ENCODE measurements around the gene HLA-E.
A peak's percentile ranks its signal among the peaks of the same experiment; 100 is the strongest.
"Not testable (repeated sequence)": the region's sequence is repeated elsewhere in the genome, so short reads cannot be mapped to it uniquely, and the experiment has no call there.

HLA-E gene

DNA sequence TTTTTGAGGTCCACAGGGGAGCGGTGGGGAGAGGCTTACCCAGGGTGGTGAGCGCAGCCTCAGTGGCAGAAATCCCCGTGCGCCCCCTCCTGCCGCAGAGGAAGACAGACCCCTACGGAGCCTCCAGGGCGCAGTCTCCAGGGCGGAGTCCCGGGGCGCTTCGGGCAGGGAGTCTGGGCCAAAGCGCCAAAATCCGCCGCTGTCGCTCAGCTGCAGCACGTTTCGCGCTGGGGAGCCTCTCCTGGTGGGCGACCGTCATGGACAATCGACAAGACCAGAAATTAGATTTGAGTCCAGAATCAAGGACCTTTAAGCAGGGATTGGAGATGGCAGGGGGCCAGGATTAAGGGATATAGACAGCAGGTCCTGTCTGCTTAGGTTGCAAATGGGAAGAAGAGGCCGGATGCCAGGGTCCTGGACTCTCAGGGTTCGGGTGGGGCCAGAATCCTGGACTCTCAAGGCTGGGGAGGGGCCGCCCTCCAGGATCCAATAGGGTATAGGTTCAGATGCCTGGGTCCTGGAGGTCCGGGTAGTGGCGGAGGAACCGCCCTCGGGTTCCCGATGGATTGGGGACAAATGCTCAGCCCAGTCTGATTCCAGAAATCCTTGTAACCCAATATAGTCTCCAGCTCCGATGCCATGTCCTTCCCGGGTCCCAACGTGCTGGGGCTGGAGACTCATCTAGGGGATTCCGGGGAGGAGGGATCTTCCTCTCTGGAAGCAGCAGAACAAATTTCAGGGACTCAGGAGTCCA lies 7.9 kb upstream of the HLA-E start:
- no peak for DNase-seq

DNA sequence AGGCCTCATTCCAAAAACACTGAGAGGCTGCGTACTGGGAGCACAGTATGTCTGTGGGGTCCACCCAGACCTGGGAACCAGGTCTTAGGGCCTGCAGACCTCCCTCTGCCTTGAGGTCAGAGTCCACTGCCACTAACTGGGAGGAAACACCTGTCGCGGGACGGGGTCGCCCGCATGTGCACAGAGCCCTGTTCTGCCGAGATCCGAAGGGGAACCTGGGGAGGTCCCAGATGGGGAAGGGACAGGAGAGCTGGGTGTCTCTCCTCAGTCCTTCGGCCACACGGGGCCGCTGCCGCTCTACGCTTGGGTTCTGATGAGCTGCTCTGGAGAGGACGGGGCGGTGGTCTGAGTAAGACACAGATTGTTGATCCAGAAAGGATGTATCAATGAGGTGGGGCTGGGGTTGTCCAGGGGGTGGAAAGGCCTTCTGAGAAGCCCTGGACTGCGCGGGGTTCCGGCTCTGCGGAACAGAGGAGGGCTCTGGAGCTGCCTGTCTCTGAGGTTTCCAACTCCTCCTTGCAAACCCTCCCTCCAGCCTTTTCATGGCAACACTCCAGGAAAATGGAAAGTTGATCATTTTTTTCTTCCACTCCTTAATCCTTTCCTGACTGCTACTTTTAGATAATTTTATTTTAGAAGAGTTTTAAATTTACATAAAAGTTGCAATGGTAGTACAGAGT lies 7.2 kb upstream of the HLA-E start:
- peak; percentile 82 for DNase-seq

DNA sequence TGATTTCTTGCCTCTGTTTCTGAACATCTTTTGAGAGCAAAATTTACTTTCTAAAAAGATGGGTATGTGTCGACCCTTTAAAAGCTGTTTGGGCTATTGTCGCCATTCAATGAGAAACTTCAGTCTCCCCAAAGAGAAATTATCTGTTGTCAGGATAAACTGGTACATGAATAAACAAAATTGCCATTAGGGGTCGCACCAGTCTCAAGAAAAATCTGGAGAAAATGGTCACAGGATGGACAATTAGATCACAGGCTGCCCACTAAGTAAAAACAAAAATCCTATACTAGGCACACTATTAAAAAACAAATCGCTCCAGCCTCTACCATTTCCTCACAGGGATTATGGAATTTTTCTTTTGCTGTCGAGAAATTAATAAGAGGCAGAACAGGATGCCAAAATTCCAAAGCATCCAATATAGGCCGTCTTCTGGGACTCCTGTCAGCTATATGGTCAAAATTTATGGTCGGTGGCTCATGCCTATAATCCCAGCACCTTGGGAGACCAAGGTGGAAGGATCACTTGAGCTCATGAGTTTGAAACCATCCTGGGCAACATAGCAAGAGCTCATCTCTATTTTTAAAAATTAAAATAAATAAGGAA lies 5.5 kb upstream of the HLA-E start:
- no peak for DNase-seq

DNA sequence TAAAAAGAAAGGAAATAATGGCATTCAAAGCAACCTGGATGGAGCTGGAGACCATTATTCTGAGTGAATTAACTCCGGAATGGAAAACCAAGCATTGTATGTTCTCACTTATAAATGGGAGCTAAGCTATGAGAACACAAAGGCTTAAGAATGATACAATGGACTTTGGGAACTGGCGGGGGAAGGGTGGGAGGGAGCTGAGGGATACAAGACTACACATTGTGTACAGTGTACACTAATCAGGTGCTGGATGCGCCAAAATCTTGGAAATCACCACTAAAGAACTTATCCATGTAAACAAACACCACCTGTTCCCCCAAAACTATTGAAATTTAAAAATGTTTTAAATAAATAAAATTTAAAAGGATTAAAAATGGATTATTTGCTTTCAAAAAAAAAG lies 4.1 kb upstream of the HLA-E start:
- no peak for DNase-seq

DNA sequence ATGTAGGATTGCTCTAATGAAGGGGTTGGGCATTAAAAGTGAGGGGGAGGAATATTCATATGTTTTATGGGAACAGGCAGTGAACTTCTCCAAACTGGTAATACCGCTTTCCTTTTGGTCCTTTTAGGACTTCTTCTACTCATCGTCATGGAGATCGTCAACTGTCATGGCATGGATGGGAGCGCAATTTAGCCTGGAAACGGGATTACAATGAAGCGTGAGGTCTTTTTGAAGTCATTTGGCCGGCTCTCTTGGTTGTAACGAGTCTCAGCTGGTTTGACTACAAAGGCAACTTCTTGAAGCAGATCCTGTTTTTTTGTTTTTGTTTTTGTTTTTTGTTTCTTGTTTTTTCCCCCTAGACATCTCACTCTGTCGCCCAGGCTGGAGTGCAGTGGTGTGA lies 1.4 kb upstream of the HLA-E start:
- no peak for DNase-seq

DNA sequence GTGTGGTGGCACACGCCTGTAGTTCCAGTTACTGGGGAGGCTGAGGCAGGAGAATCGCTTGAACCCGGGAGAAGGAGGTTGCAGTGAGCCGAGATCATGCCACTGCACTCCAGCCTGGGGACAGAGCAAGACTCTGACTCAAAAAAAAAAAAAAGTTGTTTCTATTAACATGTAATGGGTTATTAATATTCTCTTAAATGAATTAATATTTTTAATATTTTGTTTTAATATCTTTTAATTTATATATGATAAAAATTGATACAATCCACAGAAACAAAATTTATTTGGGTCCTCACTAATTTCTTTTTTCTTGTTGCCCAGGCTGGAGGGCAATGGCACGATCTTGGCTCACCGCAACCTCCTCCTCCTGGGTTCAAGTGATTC lies 620 bp upstream of the HLA-E start:
- DNase-seq = not testable (repeated sequence)

DNA sequence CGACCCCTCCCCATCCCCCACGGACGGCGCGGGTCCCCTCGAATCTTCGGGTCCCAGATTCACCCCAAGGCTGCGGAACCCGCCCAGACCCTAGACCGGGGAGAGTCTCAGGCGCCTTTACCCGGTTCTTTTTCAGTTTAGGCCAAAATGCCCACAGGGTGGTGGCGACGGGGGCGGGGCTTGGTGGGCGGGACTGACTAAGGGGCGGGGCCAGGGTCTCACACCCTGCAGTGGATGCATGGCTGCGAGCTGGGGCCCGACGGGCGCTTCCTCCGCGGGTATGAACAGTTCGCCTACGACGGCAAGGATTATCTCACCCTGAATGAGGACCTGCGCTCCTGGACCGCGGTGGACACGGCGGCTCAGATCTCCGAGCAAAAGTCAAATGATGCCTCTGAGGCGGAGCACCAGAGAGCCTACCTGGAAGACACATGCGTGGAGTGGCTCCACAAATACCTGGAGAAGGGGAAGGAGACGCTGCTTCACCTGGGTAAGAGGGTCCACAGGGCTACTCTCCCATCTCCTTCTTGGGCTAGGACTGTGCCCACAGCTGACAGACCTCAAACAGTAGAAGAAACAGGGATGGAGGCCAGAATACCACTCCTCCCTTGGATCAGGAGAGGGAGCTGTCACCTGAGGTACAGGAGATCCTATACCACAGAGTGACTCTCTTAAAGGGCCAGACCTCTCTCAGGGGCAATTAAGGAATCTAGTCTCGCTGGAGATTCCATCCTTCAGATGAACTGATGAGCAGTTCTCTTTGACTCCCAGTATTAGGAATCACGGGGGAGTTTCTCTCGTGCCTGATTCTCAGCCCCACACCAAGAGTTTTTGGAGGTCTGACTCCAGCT lies 942 bp downstream of the HLA-E start:
- DNase-seq = peak; percentile 75

DNA sequence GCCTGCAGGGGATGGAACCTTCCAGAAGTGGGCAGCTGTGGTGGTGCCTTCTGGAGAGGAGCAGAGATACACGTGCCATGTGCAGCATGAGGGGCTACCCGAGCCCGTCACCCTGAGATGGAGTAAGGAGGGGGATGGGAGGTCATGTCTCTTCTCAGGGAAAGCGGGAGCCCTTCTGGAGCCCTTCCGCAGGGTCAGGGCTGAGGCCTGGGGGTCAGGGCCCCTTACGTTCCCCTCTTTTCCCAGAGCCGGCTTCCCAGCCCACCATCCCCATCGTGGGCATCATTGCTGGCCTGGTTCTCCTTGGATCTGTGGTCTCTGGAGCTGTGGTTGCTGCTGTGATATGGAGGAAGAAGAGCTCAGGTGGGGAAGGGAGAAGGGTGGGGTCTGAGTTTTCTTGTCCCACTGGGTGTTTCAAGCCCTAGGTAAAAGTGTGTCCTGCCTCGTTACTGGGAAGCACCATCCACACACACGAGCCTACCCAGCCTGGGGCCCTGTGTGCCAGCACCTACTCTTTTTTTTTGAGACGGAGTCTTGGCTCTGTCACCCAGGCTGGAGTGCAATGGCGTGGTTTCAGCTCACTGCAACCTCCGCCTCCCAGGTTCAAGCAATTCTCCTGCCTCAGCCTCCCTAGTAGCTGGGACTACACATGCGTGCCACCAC lies 2.1 kb downstream of the HLA-E start:
- DNase-seq = not testable (repeated sequence)

DNA sequence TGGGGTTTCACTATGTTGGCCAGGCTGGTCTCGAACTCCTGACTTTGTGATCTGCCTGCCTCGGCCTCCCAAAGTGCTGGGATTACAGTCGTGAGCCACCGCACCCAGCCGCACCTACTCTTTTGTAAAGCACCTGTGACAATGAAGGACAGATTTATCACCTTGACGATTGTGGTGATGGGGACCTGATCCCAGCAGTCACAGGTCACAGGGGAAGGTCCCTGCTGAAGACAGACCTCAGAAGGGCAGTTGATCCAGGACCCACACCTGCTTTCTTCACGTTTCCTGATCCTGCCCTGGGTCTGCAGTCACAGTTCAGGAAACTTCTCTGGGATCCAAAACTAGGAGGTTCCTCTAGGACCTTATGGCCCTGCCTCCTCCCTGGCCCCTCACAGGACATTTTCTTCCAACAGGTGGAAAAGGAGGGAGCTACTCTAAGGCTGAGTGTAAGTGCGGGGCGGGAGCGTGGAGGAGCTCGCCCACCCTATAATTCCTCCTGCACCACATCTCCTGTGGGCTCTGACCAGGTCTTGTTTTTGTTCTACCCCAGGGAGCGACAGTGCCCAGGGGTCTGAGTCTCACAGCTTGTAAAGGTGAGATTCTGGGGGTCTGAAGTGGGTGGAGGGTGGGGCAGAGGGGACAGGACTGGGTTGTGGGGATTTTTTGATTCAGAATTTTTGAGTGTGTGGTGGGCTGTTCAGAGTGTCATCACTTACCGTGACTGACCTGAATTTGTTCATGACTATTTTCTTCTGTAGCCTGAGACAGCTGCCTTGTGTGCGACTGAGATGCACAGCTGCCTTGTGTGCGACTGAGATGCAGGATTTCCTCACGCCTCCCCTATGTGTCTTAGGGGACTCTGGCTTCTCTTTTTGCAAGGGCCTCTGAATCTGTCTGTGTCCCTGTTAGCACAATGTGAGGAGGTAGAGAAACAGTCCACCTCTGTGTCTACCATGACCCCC lies 3.0 kb downstream of the HLA-E start:
- no peak for DNase-seq

DNA sequence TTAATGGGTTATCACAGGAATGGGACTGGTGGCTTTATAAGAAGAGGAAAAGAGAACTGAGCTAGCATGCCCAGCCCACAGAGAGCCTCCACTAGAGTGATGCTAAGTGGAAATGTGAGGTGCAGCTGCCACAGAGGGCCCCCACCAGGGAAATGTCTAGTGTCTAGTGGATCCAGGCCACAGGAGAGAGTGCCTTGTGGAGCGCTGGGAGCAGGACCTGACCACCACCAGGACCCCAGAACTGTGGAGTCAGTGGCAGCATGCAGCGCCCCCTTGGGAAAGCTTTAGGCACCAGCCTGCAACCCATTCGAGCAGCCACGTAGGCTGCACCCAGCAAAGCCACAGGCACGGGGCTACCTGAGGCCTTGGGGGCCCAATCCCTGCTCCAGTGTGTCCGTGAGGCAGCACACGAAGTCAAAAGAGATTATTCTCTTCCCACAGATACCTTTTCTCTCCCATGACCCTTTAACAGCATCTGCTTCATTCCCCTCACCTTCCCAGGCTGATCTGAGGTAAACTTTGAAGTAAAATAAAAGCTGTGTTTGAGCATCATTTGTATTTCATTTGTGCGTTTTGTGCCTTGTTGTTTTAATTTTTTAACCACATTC lies 4.4 kb downstream of the HLA-E start:
- peak; percentile 24 for DNase-seq

DNA sequence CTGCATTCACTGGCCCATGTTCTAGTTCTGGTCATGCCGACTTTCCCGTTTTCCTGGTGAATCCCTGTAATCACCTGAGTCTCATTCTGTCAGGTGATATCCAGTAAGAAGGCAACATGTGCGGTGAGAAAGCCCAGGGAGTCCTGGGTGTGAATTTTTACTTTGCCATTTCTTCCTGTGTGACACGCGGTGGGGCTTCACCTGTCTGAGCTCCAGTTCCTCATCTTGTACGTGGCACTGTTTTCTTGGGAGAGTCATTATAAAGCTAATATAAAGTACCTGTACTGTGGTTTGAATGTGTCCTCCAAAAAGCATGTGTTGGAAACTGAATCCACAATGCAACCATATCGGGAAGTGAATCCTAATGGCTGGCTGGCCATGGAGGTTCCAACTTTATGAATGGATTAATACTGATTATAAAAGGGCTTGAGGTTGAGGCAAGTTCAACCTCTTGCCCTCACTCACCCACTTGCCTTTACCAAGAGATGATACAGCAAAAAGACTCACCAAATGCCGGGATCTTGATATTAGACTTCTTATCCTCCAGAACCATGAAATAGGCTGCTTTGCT lies 5.1 kb downstream of the HLA-E start:
- DNase-seq = no peak

DNA sequence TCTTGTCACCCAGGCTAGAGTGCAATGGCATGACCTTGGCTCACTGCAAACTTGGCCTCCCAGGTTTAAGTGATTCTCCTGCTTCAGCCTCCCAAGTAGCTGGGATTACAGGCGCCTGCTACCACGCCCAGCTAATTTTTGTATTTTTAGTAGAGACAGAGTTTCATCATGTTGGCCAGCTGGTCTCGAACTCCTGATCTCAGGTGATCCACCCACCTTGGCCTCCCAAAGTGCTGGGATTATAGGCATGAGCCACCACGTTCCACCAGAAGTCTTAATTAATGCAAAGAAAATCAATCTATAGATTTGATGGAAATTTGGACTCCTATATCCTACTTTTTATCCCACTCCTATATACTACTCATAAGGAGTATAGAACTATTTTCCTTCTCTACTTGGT lies 5.8 kb downstream of the HLA-E start:
- not testable (repeated sequence) for DNase-seq

DNA sequence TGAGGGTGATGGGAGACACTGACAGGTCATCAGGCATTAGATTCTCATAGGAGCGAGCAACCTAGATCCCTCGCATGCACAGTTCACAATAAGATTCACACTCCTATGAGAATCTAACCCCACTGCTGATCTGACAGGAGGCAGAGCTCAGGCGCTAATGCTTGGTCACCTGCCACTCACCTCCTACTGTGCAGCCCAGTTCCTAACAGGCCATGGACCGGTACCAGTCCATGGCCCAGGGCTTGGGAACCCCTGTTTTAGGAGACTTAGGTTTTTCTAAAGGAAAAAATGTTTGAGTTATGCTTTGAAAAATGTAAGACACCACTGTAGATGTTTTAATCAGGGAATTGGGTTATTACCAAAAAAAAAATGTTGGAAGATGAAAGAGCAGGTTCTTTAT lies 6.7 kb downstream of the HLA-E start:
- DNase-seq = no peak

DNA sequence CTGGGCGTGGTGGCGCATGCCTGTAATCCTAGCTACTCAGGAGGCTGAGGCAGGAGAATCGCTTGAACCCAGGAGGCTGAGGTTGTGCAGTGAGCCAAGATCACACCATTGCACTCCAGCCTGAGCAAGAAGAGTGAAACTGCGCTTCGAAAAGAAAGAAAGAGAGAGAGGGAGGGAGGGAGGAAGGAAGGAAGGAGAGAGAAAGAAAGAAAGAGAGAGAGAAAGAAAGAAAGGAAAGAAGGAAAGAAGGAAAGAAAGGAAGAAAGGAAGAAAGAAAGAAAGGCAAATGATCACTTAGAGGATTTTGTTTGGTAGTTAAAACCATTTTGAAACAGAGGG lies 7.9 kb downstream of the HLA-E start:
- DNase-seq = not testable (repeated sequence)

DNA sequence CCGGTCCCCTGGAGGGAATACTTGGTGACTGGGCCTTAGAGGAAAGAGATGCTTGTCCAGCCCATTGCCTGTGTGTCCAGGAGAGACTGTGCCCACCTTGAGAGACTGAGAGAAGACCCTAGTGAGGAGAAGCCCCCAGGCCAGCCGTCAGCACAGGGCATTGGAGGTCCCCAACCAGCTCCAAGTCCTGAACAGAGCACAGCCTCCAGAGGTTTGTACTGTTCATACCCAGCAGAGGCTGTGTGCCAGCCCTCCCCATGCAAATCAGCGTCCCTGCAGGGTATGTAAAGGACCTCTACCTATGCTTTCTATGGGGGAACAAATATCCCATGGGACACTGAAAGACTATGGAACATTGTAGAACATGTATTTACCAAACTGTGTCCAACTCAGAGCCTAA lies 8.4 kb downstream of the HLA-E start:
- no peak for DNase-seq

DNA sequence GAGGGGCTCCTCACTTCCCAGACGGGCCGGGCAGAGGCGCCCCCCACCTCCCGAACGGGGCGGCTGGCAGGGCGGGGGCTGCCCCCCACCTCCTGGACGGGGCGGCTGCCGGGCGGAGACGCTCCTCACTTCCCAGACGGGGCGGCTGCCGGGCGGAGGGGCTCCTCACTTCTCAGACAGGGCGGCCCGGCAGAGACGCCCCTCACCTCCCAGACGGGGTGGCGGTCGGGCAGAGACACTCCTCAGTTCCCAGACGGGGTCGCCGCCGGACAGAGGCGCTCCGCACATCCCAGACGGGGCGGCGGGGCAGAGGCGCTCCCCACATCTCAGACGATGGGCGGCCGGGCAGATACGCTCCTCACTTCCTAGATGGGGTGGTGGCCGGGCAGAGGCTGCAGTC lies 9.4 kb downstream of the HLA-E start:
- DNase-seq = not testable (repeated sequence)

DNA sequence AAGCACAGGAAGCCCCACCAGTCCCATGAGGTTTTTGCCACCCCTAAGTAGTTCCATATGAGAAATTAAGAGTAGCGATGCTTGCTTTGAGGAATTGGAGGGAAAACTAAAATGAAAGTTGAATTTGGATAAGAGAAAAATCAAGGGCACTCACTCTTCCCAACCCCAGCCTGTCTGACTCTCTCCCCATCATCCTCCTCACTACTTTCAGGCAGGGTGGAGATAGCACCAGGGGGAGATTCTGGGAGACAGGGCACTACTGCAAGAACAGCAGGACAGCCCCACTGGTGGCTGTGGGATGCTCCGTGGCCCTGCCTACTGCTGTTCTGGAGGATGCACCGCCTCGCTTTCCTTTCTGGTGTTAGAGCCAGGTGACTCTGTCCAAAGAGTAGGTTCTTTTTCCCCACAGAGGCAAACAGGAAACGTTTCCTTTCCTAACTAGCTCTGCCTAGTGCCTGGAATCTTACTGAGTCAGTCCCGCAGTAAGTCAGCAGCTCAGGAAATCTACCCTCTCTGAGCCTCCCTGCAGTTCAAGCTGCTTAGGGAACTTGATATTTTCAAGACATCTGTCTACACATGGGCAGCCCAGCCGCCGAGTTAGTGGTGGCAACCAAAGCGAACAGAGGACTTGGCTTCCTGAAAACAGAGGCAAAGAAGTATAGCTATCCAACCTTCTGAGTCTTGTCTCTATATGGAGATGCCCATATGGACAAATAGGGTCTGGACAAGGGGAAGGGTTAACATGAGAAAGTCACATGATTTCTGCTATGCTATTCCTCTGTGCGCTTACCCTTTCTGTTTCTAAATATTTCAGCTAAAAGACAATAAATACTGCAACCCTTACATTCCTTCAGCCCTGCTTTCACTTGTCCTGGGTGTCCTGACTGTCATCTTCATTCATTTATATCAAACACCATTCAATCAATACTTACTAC lies 11.4 kb downstream of the HLA-E start:
- no peak for DNase-seq

DNA sequence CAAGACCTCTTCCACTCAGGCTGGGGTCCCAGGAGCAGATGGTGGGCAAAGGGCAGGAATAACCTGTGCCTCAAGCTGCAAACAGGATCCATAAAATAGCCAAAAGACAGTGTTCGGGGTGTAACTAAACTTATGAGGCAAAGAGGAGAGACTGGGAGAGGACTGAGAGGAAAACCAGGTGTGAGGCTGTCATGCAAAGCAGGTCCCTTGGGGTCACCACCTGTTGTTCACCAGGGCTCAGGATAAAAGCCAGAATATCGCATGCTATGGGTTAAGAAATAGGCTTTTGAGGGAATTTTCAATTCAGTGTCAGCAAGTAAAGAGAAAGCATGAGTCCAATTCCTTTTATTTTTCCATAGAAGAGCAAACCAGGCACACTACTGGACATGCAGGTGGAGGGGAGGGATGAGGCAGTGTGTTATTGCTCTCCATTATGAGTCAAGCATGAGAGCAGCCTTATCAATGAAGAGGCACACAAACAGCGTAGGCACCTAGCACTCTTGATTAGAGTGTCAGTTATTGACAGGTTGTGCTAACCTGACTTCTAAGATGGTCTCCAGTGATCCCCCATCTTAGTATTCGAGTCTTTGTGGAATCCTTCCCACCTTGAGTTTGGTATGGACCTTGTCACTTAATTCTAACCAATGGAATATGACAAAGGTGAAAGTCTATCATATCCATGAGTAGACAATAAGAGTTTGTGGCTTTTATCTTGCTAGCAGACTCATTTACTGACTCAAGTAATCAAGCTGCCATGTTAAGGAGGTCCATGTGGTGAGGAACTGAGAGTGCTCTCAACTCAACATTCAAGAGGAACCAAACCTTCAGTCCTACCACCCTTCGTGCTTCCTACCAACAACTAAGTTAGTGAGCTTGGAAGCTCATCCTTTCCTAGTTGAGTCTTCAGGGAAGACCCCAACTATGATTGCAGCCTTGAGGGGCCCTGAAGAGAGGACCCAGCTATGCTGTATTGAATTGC lies 18.8 kb downstream of the HLA-E start:
- no peak for DNase-seq

Measured in effector CD4-positive, alpha-beta T cell (primary cell).